Measurements from ENCODE around the gene NHEJ1. TPM values are rescaled to one million over a fixed set of nuclear protein-coding genes. Genes with fewer than 3 reads are reported as not detected.

NHEJ1 gene
- total RNA-seq, 2 experiments from 2014 or later, result 22.4 to 26.3 TPM

DNA sequence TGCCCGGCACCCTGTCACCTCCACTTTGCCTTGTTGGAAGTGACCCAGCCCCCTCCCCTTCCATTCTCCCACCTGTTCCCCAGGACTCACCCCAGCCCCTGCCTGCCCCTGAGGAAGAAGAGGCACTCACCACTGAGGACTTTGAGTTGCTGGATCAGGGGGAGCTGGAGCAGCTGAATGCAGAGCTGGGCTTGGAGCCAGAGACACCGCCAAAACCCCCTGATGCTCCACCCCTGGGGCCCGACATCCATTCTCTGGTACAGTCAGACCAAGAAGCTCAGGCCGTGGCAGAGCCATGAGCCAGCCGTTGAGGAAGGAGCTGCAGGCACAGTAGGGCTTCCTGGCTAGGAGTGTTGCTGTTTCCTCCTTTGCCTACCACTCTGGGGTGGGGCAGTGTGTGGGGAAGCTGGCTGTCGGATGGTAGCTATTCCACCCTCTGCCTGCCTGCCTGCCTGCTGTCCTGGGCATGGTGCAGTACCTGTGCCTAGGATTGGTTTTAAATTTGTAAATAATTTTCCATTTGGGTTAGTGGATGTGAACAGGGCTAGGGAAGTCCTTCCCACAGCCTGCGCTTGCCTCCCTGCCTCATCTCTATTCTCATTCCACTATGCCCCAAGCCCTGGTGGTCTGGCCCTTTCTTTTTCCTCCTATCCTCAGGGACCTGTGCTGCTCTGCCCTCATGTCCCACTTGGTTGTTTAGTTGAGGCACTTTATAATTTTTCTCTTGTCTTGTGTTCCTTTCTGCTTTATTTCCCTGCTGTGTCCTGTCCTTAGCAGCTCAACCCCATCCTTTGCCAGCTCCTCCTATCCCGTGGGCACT is 21.9 kb upstream of the NHEJ1 start:
- intact Hi-C loops (cut with micrococcal nuclease), result no loop called here
- ChIA-PET POLR2A (interaction anchor here (0.8 to 3.2 kb wide), 8 partner anchors 8 to 37 kb away, joined by 3 to 26 read pairs (median 4); partner anchors contain the start of genes ABCB6 and ZFAND2B), CTCF (interaction anchor here (0.7 to 2.3 kb wide), 11 partner anchors 11 to 124 kb away, joined by 3 to 10 read pairs (median 3); partner anchors contain the start of gene ZFAND2B)
- Mint-ChIP-seq H3K36me3 (ENCODE audit: low read depth) (peaks cover 38% of the 10 kb centered on the region), H3K9me3 (no peaks in the 10 kb centered on the region), H3K27ac (peak overlapping the region; percentile 83), H3K4me1 (ENCODE audit: low read depth) (peaks cover 44% of the 10 kb centered on the region), H3K4me3 (no peak overlapping the region), H3K27me3 (no peaks in the 10 kb centered on the region)
- TF ChIP-seq, protein P1, sequence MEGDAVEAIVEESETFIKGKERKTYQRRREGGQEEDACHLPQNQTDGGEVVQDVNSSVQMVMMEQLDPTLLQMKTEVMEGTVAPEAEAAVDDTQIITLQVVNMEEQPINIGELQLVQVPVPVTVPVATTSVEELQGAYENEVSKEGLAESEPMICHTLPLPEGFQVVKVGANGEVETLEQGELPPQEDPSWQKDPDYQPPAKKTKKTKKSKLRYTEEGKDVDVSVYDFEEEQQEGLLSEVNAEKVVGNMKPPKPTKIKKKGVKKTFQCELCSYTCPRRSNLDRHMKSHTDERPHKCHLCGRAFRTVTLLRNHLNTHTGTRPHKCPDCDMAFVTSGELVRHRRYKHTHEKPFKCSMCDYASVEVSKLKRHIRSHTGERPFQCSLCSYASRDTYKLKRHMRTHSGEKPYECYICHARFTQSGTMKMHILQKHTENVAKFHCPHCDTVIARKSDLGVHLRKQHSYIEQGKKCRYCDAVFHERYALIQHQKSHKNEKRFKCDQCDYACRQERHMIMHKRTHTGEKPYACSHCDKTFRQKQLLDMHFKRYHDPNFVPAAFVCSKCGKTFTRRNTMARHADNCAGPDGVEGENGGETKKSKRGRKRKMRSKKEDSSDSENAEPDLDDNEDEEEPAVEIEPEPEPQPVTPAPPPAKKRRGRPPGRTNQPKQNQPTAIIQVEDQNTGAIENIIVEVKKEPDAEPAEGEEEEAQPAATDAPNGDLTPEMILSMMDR (IDR thresholded peaks at IDR 0.05), result no peak
- peak; percentile 56 for DNase-seq
- no peak for ATAC-seq

DNA sequence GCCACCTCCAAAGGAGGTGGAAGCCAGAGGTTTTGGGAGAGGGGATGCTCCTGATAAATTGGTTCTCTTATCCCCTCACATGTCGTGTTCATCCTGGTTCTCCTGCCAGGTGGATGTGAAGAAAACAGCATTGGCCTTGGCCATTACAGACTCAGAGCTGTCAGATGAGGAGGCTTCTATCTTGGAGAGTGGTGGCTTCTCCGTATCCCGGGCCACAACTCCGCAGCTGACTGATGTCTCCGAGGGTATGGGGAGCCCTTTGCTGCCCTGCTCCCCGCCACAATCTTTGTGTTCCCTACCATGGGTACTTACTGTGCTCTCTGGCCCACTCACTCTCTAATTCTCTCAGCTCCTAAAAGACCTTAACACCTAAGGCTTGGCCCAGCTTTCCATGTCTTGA is 20.9 kb upstream of the NHEJ1 start:
- Mint-ChIP-seq H3K4me3 (no peak overlapping the region), H3K4me1 (ENCODE audit: low read depth) (peaks cover 36% of the 10 kb centered on the region), H3K27me3 (no peaks in the 10 kb centered on the region), H3K27ac (peak overlapping the region; percentile 83), H3K36me3 (ENCODE audit: low read depth) (peaks cover 35% of the 10 kb centered on the region), H3K9me3 (no peaks in the 10 kb centered on the region)
- TF ChIP-seq, protein P1 (IDR thresholded peaks at IDR 0.05), result no peak
- intact Hi-C loops (cut with micrococcal nuclease), result no loop called here
- ATAC-seq (no peak), DNase-seq (no peak)
- POLR2A ChIA-PET, result interaction anchor here (0.8 to 3.2 kb wide), 8 partner anchors 10 to 38 kb away, joined by 3 to 26 read pairs (median 4); partner anchors contain the start of genes ABCB6 and ZFAND2B
- CTCF ChIA-PET, result interaction anchor here (1.2 to 2.3 kb wide), 5 partner anchors 10 to 114 kb away, joined by 3 to 10 read pairs (median 5); partner anchors contain the start of gene ZFAND2B

DNA sequence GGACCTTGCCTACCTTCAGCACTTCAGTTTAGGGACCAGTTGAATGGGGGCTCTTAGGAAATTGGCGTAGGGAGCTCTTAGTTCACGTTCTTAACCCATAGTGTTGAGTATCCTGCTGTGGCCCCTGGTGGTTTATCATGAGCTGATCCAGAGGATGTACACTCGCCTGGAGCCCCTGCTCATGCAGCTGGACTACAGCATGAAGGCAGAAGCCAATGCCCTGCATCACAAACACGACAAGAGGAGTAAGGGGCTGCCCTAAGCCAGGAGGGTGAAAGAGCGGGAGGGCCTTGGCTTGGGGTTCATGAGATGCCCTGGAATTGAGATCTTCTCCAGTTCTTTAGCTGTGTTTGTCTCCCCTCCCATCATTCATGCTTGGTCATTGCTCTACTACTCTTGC is 20.3 kb upstream of the NHEJ1 start:
- Mint-ChIP-seq H3K36me3 (ENCODE audit: low read depth) (peaks cover 31% of the 10 kb centered on the region), H3K4me1 (ENCODE audit: low read depth) (peaks cover 32% of the 10 kb centered on the region), H3K27me3 (no peaks in the 10 kb centered on the region), H3K9me3 (no peaks in the 10 kb centered on the region), H3K27ac (peak overlapping the region; percentile 83), H3K4me3 (no peak overlapping the region)
- intact Hi-C loops (cut with micrococcal nuclease), result no loop called here
- no peak for DNase-seq
- TF ChIP-seq, protein P1 (IDR thresholded peaks at IDR 0.05), result no peak
- ChIA-PET CTCF (interaction anchor here (1.3 to 2.3 kb wide), 6 partner anchors 10 to 151 kb away, joined by 3 to 10 read pairs (median 5); partner anchors contain the start of gene NHEJ1), POLR2A (interaction anchor here (0.8 to 3.2 kb wide), 8 partner anchors 9 to 38 kb away, joined by 3 to 26 read pairs (median 4); partner anchors contain the start of genes ABCB6 and ZFAND2B)
- no peak for ATAC-seq

DNA sequence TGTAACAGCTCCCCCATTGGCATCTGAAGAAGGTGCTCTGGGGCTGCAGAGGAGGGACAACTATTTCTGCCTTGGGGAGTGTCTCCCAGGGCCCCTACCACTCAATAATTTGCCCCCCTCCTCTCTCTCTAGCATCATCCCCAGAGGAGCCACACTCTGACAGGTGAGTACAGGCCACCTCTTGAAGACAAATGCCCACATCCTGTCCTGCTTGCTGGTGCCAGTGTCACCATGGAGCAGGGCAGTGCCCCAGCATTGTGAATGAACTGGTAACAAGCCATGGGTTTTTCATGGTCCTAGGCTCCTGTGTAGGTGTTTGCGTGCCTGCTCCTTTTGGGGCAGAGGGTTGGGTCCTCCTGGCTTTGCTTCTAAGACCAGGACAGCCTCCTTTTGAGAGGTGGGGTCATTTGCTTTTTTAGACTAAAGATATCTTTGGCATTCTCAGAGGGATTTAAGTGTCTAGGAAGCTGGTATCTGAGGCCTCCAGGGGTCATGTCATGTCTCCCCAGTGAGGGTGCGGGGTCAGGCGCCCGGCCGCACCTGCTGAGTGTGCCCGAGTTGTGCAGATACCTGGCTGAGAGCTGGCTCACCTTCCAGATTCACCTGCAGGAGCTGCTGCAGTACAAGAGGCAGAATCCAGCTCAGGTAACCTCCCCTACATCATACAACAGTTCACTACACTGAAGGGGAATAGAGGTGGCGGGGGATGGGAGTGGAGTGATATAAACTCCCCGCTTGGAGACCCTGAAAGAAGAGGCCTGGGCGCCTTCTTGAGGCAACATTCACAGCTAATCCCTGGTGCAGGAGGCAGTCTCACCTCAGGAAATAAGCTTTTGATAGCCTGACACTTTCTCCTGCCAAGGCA is 19.2 kb upstream of the NHEJ1 start:
- peaks cover 28% of the 10 kb centered on the region for H3K36me3 Mint-ChIP-seq (ENCODE audit: low read depth)
- CTCF ChIA-PET, result interaction anchor here (0.7 to 2.3 kb wide), 9 partner anchors 9 to 150 kb away, joined by 3 to 10 read pairs (median 4); partner anchors contain the start of genes ANKZF1, ATG9A, NHEJ1 and ZFAND2B
- H3K4me1 Mint-ChIP-seq (ENCODE audit: low read depth), result peaks cover 44% of the 10 kb centered on the region

More for the DNA sequence above, 19.2 kb upstream of the NHEJ1 start:
- Mint-ChIP-seq H3K27ac (no peak overlapping the region), H3K27me3 (no peaks in the 10 kb centered on the region), H3K9me3 (no peaks in the 10 kb centered on the region), H3K4me3 (peak overlapping the region; percentile 97)
- intact Hi-C loops (cut with micrococcal nuclease), result no loop called here
- ATAC-seq (no peak), DNase-seq (no peak)
- POLR2A ChIA-PET, result interaction anchor here (0.5 to 3.2 kb wide), 7 partner anchors 8 to 73 kb away, joined by 3 to 26 read pairs (median 5); partner anchors contain the start of genes ABCB6, TUBA4B and ZFAND2B
- TF ChIP-seq, protein P1 (IDR thresholded peaks at IDR 0.05), result no peak

Data from activated CD8-positive, alpha-beta T cell treated with anti-CD3 and anti-CD28 coated beads for 36 hours (primary cell).